ENCODE data around the gene PLPPR4. TPM values are rescaled to one million over a fixed set of nuclear protein-coding genes. Genes with fewer than 3 reads are reported as not detected.

Gene PLPPR4
- total RNA-seq, 1 experiment from 2014 or later = 0.42 TPM

DNA sequence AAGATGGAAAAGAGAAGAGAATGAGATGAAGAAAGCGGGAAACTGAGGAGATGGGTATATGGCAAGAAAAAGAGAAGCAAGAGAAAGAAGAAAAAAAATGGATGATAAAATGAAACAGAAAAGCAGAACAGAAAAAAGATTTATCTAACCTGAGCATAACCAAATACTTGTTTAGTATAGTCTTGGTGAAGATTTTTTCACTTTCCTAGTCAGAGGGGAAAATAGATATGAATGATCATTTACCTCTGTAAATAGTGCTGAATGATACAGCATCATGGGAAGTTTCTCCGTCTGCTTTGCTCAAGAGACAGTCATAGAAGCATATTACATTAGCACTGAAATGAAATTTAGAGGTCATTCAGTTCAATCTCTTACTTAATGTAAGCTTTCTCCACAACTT, 36.1 kb upstream of the PLPPR4 start:
- Histone ChIP-seq H3K9ac (ENCODE audit: low read length) (no peak overlapping the region), H3K36me3 (ENCODE audit: control insufficient read depth in 1 of 2, insufficient read depth in 2 of 2, low read length in 2 of 2) (no peaks in the 10 kb centered on the region), H3K27me3 (ENCODE audit: insufficient read depth, low read length) (no peaks in the 10 kb centered on the region), H3K9me3 (ENCODE audit: control insufficient read depth in 1 of 2, insufficient read depth in 1 of 2, low read depth in 1 of 2, low read length in 2 of 2) (no peaks in the 10 kb centered on the region), H3K9me2 (ENCODE audit: insufficient read depth) (no peaks in the 10 kb centered on the region), H3K4me3 (replicated peaks in 1 of 2; ENCODE audit: low read depth in 1 of 2, low read length in 2 of 2) (no peak overlapping the region), H3K4me2 (ENCODE audit: low read length) (no peak overlapping the region), H3K4me1 (ENCODE audit: control insufficient read depth in 1 of 2, insufficient read depth in 2 of 2, low read length in 2 of 2) (no peaks in the 10 kb centered on the region), H3K27ac (ENCODE audit: low read depth, low read length) (no peak overlapping the region), H2AFZ (ENCODE audit: low read depth, low read length, poor library complexity, severe bottlenecking) (no peak overlapping the region), H4K20me1 (ENCODE audit: insufficient read depth) (no peaks in the 10 kb centered on the region), H3K79me2 (ENCODE audit: insufficient read depth, low read length) (no peaks in the 10 kb centered on the region)
- ChIA-PET POLR2A (no interaction called here), CTCF (no interaction called here), RAD21 (ENCODE audit: low non-redundant PET in 1 of 2, low total read pairs in 2 of 2, uncharacterized antibody in 2 of 2, unreplicated experiment in 2 of 2) (no interaction called here)
- no TSS peak for BruUV-seq (replicated peaks)
- TF ChIP-seq TCF7L2 (IDR thresholded peaks at IDR 0.05; ENCODE audit: borderline replicate concordance, extremely low read depth, insufficient read depth, insufficient read length) (no peak), YY1 (IDR thresholded peaks at IDR 0.05; ENCODE audit: extremely low read depth, insufficient replicate concordance, low read depth, low read length) (no peak), EZH2phosphoT487 (IDR thresholded peaks at IDR 0.05; ENCODE audit: borderline replicate concordance) (no peak), CEBPB (IDR thresholded peaks at IDR 0.05; ENCODE audit: low read depth) (no peak)
- TF ChIP-seq, protein P1, sequence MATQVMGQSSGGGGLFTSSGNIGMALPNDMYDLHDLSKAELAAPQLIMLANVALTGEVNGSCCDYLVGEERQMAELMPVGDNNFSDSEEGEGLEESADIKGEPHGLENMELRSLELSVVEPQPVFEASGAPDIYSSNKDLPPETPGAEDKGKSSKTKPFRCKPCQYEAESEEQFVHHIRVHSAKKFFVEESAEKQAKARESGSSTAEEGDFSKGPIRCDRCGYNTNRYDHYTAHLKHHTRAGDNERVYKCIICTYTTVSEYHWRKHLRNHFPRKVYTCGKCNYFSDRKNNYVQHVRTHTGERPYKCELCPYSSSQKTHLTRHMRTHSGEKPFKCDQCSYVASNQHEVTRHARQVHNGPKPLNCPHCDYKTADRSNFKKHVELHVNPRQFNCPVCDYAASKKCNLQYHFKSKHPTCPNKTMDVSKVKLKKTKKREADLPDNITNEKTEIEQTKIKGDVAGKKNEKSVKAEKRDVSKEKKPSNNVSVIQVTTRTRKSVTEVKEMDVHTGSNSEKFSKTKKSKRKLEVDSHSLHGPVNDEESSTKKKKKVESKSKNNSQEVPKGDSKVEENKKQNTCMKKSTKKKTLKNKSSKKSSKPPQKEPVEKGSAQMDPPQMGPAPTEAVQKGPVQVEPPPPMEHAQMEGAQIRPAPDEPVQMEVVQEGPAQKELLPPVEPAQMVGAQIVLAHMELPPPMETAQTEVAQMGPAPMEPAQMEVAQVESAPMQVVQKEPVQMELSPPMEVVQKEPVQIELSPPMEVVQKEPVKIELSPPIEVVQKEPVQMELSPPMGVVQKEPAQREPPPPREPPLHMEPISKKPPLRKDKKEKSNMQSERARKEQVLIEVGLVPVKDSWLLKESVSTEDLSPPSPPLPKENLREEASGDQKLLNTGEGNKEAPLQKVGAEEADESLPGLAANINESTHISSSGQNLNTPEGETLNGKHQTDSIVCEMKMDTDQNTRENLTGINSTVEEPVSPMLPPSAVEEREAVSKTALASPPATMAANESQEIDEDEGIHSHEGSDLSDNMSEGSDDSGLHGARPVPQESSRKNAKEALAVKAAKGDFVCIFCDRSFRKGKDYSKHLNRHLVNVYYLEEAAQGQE (IDR thresholded peaks at IDR 0.05; ENCODE audit: low read depth) = no peak
- TF ChIP-seq, protein P2, sequence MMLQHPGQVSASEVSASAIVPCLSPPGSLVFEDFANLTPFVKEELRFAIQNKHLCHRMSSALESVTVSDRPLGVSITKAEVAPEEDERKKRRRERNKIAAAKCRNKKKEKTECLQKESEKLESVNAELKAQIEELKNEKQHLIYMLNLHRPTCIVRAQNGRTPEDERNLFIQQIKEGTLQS (IDR thresholded peaks at IDR 0.05) = no peak
- intact Hi-C loops (cut with micrococcal nuclease) = no loop called here
- no peak for ATAC-seq
- DNase-seq (ENCODE audit: low read depth, low spot score) = no peak

All from HCT116 (cell line).